Putamen (tissue), 1 donor: ENCODE results near the gene NRCAM.
A peak's percentile ranks its signal among the peaks of the same experiment; 100 is the strongest.

Experiments used
- DNase-seq: peaks from one replicate; pipeline ENCODE4 v3.0.0-alpha.2; 2016; ENCODE audit warnings: low spot score

Gene NRCAM

DNA sequence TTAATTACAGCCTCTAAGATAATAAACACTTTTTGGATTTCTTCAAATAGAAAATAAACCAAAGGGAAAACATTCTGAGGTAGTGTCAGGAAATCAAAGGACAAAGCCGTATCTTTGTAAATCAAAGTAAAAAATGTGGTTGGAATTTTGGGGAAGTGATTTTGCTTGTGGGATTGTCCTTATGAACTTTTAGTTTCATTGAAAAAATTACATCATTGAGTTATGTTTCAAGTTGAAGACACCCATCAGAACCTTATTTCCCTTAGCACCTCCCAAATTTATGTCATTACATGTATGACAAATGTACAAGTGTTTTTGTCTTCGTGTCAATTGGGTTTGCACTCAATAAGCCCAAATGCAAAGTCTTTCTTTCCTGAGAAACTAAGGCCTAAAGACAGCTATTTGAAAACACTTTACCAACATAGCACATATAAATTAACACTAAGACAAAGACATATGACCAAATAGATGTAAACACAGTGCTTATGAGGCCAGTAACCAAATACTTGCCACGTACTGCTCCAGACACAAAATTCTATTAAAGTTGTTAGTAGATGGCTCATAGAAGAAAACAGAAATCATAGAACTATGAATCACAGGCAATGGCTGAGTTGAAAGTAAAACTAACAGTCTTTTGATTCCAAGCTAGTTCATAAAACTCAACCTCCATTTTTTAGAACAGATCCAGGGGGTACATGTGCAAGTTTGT is 299.2 kb downstream of the NRCAM start:
- no peak for DNase-seq

- no peak for DNase-seq
These were observed 304.0 kb downstream of the NRCAM start for GRCh38 chr7:108152198-108152597.

DNA sequence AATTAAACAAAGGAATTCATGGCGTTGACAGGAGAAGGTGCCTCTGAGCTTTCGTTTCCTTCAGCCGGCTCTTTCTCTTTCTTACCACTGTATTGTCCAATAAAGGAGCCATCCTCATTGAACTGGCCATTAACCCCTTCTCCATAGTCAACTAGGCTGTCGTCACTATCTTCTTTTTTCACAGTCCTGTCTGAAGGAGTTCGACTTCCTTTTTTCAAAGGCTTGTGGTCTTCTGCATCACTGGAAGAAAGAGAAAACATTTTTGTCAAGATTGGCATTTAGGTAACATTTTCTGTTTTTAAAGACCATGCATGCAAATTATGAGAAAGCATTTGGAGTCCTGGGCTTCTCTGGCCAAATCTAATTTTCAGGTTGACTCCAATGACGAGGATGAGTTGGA is 306.3 kb downstream of the NRCAM start:
- DNase-seq, result no peak

- DNase-seq, result no peak
These were observed 307.1 kb downstream of the NRCAM start for GRCh38 chr7:108149119-108149518.

DNA sequence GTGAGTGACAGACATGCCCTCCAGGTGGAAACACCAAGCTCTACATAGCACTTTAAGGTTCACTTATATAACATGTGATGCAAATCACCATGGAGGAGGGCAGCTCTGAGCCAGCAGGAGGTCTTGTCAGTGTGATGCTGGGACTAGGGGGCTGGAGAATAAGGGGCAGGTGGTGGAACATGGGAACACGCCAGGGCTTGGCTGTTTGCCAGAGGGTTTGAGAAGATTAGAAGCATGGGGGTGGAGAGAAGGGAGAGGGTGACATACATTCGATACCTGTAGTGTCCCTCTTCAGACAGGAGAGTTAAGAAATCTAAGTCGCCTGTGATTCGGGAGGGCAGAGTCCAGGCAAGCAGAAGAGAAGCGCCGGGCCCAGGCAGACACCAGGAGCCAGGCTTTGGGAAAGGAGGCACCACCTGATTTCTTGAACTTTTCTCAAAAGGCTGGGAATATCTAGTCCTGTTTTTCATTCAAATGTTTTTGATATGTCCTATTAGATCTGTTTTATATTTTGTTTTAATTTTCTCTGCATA is 309.1 kb downstream of the NRCAM start:
- DNase-seq, result no peak

DNA sequence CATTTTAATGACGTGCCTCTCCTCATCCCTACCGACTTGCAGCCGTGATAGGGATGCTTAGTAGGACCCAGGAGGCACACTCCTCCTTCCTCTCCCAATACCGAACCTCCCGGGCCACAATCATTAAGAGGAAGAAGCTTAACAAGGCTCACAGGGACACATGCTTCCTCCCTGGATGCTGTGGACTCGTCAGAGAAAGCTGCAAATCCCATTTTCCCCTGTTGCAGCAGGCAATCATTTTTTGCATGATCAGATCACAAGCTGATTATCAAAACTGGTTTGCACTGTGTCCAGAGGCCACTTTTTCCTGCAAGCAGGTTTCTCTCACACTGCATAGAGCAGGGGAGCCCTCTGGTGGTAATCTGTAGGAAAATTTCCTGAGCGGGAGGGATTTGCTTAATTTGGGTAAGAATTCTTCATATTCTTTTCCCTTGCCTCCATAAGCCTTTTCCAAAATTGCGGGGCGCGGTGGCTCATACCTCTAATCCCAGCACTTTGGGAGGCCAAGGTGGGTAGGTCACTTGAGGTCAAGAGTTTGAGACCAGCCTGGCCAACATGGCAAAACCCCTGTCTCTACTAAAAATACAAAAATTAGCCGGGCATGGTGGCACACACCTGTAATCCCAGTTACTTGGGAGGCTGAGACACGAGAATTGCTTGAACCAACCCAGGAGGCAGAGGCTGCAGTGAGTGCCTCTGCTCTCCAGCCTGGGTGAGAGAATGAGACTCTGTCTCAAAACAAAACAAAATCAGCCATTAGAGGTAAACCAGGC is 310.0 kb downstream of the NRCAM start:
- DNase-seq, result peak; percentile 76

DNA sequence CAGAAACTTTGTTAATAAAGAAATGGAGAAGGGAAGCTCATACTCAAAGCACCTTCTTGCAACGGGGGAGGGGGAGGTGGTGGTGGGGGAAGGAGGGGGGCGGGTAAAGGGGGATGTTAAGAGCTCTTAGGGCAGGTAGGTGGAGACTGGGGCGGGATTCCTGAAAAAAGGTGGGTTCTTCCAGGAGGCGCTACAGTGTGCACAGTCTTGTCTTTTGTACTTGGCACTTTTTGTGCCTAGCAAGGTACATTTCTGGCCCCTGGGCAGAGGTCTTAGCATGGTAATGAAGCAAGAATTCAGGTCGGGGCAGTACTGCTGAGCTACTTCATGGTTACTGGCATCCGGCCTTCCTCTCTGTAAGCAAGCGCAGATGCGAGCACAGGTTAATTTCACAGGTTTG is 310.8 kb downstream of the NRCAM start:
- DNase-seq, result no peak

DNA sequence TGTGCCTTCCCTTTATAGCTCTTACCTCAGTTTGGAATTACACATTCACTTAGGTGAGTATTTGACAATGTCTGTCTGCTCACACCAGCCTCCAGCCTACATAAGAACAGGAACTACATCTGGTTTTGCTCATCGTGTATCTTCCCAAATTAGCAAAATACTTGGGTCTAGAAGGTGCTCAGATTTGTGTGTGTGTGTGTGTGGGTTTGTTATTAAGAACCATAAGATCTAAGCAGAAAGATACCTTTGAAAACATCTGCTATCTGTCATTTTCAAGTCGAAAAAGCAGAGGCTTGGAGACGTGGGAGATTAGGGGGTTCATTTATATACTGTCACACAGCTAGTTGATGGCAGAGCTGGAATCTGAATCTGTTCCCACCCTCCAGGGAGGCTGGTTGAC is 311.3 kb downstream of the NRCAM start:
- DNase-seq, result peak; percentile 51

DNA sequence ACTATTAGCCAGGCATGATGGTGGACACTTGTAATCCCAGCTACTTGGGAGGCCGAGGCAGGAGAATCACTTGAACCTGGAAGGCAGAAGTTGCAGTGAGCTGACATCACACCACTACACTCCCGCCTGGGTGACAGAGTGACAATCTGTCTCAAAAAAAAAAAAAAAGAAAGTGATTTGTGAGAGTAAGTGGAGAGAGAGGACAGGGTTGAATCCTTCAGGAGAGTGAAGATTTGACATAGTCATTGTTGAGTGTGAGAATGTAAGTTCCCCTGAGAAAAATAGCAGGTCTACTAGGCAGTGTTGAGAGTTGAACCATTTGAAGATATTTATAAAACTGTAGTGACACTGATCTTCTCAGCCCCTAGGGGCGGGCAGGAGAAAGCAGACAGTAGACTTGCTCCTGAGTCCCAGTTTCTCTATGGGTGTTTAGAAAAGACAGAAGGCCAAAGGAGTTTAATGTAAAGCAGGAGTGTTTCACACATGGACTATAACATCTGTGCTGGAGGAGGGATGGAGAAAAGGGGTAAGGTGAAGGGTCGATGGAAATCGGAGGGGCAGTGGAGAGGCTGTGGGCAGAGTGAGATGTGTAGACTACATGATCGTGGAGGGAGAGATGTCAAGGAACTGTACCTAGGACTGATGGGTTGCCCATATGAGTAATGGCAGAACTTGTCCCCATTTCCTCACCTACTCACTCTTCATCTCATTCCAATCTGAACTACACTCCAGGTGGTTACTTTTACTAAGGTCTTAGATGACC is 312.4 kb downstream of the NRCAM start:
- DNase-seq, result no peak

- DNase-seq, result no peak
These were observed 313.5 kb downstream of the NRCAM start for GRCh38 chr7:108142675-108143259.

DNA sequence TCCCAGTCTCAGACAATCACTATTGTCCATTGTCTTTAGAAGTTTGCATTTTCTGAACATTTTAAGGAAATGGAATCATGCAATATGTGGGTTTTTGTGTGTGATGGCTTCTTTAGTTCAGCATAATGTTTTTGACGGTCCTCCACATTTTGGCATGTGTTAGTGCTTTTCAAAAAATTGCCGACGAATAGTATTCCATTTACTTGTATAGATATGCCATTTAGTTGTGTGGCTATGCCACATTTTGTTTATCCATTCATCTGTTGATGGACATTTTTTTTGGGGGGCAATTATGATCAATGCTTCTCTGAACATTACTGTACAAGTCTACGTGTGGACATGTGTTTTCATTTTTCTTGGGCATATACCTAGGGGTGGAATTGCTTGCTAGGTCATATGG is 314.1 kb downstream of the NRCAM start:
- no peak for DNase-seq

DNA sequence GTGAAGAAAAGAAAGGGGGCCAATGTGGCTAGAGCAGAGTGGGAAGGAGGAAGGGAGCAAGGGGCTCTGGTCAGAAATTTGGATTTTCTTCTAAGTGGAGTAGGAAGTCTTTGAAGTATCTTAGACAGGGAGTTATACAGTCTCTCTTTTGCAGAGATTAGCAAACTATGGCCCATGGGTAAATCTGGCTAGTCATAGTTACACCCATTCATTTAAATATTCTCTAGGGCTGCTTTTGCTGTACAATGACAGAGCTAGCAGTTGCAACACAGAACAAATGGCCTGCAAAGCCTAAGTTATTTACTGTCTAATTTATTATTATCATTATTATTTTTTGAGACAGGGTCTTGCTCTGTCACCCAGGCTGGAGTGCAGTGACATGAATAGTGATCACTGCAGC is 315.6 kb downstream of the NRCAM start:
- no peak for DNase-seq

DNA sequence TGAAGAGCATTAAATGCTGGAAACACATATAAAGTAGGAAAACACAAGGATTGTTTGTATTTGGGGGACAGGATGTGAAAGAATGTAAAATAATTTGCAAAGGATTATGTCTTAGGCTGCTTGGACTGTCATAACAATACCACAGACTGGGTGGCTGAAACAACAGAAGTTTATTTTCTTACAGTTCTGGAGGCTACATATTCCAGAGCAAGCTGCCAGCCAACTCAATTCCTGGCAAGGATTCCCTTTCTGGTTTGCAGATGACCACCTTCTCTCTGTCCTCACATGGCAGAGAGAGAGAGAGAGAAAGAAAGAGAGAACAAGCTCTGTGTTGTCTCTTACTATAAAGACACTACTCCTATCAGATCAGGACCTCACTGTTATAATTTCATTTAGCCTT is 317.3 kb downstream of the NRCAM start:
- no peak for DNase-seq

DNA sequence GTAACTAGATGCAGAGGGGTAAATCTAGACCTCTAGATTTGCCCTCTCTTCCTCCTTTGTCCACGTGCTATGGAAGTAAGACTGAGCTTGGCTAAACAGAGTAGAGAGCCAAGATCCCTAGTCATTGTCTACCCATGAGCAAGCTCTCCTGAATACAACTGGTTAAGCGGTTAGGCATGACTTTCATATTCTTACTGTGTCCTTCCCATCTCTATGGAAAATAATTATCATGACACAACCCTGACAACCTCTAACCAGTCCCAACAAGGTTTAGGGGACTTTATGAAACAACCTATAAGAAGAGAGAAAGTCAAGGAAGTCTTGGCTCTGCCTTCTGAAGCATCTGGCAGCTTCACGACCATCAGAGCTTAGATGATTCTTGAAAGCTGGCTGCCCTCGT is 318.2 kb downstream of the NRCAM start:
- no peak for DNase-seq

- no peak for DNase-seq
These were observed 319.2 kb downstream of the NRCAM start for GRCh38 chr7:108137040-108137439.

- no peak for DNase-seq
These were observed 320.0 kb downstream of the NRCAM start for GRCh38 chr7:108136191-108136688.

DNA sequence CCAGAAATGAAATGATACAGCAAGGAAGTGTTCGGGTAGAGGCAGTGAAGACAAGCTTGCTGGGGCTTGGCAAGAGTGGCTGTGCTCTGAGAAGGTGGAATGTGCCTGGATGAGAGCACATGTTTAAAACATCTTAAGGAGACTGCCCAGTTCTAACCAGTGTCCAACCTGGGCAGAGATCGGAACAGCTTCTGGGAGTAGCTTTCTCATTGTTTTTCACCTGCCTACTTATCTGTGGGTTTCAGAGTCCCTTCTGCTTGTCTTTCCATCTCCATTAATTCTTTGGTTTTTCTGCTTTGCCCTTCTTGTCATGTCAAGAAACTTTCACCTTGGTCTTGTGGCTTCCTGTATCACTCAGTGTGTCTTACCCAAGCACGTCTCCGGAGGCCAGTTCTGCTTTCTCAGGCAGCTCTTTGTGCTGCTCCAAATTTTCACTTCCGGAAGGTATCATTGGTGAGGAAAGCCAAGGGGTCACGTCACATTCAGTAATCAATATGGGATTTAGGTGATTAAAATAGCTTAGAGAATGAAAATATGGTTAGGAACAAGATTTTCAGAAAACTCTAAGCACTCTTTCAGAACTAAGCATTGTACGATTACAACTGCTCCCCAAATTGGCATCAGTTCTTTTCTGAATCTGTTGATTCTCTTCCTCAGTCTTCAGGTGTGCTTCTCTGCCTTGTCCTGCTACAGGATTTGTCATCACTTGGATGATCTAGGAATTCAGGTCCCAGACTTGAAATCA is 320.6 kb downstream of the NRCAM start:
- no peak for DNase-seq

GRCh38 chr7:108134486-108134885 is 321.8 kb downstream of the NRCAM start:
- DNase-seq, result no peak

GRCh38 chr7:108132551-108133265 is 323.5 kb downstream of the NRCAM start:
- DNase-seq, result no peak

- no peak for DNase-seq
These were observed 326.0 kb downstream of the NRCAM start, which contains the start of gene LAMB4 for GRCh38 chr7:108130261-108130660. TSS of gene LAMB4 (minus strand) at chr7:108130361. CDS start at chr7:108123164, 7,197 bp downstream.
